CD4-positive, alpha-beta T cell treated with Interferon alpha-2 for 1 hour (primary cell): ENCODE results near the gene MCRIP1.
A peak's percentile ranks its signal among the peaks of the same experiment; 100 is the strongest.

ENCODE experiments used
- DNase-seq, 2 donors: peaks; one replicate each; pipeline ENCODE4 v3.0.0-alpha.2; 2020 to 2022

MCRIP1 gene

DNA sequence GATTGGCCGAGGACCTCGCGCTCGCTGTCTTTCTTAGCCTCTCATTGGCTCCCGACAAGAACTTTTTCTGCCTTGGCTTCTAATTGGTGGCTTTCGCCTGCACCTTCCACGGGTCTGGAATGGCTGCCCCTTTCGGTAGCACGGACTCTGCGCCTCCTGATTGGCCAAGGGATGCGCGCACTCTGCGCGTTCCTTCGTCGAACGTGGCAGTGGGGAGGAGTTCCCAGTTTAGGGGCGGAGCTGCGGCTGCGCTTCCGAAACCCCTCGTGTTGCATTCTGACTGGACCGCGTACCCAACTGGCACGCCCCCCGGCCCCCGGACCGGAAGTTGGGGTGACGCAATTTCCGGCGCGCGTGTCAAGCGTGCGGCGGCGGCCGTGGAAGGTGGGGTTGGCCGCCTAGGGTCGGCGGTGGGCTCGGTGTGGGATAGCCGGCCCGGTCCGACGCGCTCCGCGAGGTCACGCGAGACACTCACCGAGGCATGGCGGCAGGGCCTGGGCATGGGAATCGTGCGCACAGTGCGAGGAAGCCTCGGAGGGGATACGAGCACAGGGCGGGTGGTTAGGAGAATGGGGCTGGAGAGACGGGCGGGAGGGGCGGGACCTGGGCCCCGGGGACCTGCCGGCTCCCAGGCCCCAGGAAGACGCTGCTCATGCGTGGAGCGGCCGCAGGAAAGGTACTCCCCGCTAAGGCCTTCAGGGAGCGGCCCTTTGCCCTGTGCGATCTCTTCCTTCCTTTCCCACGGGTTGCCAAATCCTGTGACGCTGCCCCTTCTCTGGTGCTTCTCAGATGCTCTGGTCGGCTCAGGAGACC lies 27.9 kb upstream of the MCRIP1 start:
- peak; percentile 100 for DNase-seq

DNA sequence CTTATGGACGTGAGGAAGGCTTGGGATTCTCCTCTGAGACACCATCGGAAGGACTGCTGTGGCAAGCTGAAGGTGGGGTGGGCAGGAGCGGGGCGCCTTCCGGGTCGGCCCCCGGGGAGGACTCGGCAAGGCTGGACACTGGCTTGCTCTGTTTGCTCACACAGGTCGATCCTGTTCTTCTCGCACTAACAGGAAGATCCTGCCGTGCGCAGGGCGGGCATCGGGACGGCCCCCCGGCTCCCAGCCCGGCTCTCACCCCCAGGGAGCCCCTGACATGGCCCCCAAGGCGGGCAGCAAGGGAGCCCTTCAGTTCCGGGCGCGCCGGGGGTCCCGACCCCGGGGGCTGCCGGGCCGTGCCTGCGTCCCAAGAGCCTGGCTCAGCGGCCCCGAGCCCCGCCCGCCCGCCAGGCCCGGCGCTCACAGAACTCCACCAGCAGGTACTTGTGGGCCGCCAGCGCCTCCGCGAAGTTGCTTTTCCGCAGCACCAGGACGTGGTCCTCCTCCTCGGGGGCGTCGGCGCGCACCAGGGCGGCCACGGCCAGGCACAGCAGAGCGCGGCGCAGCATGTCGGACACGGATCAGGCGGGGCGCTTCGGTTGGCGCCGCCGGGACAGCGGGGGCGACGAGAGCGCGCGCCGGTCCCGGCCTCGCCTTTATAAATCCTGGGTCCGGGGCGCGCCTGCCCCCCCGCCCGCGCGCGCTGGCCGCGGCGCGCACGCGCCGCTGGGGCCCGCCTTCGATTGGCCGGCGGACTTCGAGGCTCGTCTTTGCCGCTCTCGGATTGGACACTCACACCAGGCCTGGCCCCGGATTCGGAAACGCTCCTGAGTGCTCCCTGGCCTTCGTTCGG lies 27.0 kb upstream of the MCRIP1 start, which contains the start of gene P4HB:
TSS of gene P4HB (minus strand) at position 630 of the 850 bp plus-strand sequence. CDS start at position 566, 64 bp downstream.
- no peak for DNase-seq

DNA sequence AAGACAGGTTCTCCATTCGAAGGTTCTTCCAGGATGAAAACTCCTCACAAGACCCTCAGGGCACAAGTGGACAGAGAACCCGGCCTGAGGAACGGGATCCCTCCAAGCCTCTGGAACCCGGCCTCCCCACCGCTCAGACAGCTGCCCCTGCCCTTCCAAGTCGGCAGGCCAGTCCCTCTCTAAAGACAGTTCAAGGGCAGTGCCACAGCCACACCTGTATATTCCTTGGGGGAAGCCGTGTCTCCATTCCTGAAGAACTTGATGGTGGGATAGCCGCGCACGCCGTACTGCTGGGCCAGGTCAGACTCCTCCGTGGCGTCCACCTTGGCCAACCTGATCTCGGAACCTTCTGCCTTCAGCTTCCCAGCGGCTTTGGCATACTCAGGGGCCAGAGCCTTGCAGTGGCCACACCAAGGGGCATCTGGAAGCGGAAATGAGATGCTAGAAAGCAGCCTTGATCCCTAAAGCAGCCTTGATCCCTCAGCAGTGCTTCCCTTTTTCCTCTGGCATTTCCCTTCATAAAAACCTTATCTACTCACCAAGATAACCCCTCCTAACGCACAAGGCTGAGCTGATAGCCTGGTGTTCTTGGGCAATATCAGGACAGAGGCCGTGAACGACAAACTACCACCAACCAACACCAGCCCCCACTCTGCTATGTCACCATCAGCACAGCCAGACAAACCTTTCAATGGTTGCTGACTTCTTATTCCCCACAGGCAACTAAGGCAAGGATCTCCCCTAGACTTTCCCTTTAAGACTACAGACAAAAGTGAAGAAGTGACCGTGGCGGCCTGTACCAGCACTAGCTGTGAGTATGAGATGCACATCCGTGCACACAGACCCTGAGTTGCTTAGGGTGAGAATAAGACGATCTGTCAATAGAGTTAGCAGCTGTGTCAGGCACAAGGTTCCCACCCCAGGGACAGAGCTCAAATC lies 26.1 kb upstream of the MCRIP1 start:
- no peak for DNase-seq

DNA sequence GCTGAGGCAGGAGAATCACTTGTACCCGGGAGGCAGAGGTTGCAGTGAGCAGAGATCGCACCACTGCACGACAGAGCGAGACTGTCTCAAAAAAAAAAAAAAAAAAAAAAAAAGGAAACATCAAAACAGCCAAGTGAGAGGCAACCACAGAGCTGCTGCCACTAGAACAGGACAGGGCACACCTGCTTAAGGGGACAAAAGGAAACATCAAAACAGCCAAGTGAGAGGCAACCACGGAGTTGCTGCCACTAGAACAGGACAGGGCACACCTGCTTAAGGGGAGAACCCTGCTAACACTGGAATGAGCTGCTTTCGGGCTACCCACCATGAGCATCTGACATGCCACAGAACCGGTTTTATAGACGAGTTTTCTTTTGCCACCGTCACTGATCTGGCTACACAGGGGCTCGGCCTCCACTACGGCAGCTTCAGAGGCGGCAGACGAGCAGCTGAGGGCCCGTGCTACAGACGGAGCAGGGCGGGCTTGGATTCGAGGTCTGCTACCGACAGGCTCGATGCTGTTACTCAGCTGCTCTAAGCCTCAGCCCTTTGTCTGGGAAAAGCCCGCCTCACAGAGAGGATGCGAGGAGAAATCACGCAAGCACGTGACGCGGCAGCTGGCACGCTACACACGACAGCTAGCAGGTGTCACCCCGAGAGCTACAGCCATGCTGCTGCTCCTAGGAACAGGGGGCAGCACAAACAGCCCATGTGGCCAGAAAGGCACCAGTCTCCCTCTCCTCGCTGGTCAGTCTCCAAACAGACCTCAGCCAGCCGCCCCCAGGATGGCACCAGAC lies 25.3 kb upstream of the MCRIP1 start:
- no peak for DNase-seq

DNA sequence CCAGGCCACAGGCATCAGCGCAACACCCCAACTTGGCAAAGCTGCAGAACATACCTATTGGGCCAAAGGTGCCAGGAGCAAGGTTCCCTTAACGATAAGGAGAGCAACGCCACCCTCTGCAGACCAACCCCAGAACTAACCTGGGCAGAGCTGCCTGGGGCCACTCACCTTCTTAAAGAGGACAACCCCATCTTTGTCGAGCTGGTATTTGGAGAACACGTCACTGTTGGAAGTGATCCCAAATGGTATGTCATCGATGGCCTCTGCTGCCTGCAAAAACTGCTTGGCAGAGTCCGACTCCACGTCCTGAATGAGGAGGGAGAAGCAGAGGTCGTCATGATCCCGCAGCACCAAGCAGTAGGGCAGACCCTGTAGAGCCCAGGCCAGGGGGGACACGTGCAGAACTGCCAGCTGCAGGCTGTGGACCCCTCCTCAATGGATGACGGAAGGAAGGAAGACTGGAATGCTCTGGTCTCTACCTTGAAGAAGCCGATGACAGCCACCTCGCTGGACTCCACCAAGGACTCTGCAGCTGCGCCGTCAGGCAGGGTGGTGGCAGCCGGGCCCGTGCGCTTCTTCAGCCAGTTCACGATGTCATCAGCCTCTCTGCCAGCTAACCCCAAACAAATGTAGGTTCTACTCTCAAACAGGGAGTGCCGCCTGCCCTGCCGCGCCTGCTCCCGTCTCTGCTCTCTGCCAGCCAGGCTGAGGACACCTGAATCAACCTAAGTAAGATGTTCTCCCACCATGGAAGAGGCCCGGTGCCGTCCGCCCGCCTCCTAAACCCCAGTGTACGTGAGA lies 22.1 kb upstream of the MCRIP1 start:
- DNase-seq = peak in 1 of 2 donors; percentile 16

DNA sequence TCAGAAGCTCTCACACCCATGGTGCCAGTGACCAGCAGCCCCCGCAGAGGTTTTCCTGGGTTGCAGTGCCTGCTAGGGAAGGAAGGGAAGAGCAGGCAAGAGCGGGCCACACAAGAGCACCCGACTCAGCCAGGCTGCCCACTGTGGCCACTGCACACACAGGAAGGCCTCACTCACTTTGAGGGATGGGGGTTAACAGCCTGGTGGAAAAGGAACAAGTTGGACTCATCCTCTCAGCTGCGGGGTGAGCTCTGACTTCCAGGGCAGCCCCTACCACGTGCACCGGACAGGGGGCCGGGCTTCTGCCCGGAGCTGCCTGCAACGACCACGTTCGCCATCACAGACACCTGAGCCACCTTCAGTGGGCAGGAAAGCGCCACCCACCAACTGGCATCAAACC lies 19.1 kb upstream of the MCRIP1 start:
- DNase-seq = no peak

DNA sequence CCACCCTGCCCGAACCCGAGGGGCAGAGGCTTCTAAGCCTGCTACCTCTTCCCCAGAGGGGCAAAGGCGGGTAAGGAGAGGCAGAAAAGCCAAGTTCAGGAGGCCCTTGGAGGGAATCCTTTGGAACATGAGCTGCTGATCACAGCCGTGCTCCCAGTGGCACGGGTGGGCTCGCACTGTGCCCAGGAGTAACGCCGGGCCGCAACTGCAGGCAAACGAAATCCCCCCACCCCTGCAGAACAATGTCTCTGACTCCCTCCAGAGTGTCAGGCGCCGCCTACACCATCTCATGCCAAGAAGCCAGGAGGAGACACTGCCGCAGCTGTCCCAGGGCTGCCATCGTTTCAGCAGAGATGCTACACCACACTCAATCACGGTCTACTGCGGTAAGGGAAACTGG lies 18.3 kb upstream of the MCRIP1 start:
- DNase-seq = no peak

DNA sequence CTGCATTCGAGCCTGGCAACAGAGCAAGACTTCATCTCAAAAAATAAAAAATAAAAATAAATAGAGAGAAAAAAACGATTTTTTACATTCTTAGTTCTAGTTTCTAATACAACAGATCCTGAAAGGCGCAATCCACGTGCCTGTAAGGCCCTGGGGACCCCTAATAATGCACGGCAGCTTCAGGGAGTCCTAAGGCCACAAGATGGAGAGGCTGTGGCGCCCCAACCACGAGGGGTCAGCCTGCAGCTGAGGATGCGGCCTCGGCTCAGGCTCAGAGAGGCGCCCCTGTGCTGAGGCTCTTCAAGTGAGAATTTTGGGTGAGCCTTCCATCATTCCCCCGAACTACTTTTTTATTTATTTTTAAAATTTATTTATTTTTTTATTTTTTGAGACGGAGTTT lies 16.4 kb upstream of the MCRIP1 start:
- DNase-seq = no peak

DNA sequence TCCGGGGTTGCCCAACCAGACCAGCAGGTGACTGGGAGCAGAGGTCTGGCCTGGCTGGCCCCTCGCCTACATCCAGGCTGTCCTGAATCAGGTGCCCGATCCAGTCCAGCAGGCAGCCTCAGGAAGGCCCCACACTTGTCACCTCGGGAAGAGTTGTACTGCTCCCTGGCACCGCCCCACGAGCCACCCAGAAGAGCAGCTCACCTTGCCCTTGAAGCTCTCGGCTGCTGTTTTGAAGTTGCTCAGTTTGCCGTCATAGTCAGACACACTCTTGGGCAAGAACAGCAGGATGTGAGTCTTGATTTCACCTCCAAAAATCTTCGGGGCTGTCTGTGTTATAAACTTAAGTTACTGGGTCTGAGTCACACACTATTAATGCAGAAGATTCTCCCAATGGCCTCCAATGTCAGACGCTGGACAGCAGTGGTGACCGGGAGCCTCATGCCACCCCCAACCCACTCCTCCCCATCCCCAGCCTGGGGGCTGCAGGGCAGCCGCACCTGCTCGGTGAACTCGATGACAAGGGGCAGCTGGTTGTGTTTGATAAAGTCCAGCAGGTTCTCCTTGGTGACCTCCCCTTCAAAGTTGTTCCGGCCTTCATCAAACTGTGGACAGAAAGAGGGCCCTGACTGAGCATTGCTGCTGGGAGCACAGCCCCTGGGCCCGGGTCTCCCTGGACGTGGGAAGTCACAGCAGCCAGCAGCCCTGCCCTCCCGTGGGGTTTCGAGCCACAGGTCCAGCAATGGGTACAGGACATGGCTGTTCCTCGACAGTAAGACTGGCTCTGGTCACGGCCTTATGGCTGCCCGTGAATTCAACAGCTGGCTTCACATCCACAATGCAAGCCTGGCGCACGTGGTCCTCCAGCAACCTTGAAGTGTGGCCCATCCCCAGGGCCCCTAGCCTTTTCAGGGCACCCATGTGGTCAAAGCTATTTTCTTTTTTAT lies 13.9 kb upstream of the MCRIP1 start:
- no peak for DNase-seq

DNA sequence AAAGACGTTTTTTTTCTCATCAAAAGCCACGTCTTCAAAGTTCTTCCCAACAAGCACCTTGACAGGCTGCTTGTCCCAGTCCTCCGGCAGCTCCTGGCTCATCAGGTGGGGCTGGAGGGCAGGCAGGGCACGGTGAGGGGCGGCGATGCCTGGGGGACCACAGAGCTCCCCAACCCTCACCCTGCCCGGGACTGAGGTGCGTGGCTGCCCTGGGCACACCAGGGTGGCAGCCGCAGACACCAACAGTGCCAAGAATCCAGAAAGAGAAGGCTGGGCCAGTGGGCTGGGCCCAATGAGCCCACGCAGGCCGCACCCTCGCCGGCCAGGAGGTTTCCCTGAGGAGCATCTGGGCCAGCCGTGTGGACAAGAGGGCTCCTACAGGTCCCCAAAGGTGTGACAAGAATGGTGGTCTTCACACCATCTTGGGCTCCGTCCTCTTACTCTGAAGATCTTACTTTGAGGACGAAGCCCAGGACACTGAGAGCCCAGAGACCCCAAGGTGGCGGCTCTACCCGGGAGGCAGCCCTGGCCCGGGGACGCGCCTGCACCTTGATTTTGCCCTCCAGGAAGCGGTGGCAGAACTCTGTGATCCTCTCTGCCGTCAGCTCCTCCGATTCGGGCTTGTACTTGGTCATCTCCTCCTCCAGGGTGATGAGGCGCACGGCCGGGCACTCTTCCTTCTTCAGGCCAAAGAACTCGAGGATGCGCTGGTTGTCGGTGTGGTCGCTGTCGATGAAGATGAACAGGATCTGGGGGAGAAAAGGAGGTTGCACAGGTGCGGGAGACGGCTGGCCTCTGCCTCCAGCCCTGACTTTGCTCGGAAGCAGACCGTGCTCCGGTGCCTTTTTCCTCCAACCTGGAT lies 13.0 kb upstream of the MCRIP1 start:
- no peak for DNase-seq

DNA sequence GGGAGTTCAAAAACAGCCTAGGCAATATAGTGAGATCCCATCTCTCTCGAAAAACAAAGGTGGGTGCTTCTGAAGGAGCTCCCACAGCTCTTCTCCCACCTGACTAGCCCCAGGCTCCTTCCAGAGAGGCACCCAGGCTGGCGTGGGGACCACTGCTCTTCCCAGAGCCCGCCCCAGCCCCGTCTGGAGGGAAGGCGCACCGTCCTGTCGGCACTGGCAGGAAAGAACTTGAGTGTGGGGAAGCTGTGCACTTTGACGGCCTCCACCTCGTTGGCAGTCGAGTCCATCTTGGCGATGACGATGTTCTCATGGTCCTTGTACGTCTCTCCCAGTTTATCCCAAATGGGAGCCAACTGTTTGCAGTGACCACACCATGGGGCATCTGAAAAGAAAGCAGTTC lies 12.3 kb upstream of the MCRIP1 start:
- no peak for DNase-seq

DNA sequence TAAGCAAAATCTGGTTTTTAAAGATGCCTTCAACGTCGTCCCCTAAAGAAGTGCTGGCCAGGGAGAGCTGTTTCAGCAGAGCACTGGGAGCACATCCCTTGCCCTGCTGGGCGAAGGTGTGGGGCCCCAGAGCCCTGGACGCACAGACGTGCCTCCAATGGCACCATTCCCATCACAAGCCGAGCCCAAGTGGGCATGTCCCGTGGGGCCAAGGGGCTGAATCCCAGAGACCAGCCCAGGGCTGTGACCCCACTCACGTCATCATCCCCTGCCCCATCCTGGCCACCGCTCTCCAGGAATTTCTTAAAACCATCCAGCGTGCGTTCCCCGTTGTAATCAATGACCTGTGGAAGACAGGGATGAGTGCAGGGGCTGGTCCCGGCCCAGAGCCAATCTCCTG lies 11.8 kb upstream of the MCRIP1 start:
- DNase-seq = no peak

DNA sequence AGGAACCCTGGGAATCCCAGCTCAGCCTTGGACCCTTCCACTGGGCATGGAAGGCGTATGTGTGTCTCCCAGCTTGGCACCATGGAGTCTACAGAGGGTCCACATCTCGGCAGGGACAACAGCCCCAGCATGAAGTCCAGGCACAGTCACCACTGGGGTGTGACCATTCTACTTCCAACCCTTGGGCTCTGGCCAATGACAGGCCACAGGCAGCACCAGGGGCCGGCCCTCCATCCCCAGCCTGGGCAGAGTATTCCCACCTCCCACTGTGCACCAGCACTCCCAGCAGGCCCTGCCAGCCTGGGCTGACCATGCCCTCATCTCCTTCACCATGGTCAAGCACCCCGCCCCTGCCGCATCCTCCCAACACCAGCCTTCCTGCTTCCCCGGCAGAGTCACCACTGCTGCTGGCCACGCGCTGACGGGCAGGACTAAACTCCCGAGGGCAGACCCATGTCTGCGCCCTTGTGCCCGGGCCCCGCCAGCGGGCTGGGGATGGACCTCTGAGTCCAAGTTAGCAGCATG lies 11.3 kb upstream of the MCRIP1 start:
- no peak for DNase-seq

DNA sequence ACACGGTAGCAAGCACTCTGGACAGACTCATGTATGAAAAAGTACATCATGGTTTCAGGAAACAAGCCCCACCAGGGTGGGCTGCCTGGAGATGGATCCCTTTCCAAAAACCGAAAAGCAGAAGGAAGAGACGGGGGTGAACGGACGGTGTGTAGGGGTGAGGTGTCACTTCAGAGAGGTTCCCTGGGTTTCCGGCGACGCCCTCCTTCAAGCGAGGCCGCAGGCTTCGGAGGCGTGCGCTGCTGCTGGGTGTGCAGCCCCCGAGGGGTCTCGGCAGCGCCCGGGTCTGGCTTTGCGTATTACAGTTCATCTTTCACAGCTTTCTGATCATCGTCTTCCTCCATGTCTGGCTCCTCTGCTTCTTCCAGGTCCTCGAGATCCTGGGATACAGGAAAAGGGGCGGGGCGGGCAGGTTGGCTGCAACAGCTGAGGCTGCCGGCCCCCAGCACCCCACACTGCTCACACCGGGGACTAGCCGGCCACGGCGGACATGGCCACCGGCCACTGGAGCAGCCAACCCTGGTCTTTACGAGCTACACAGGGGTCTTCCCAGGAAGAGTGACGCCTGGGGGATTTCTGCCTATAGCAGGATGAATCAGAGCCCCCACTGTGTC lies 10.7 kb upstream of the MCRIP1 start:
- no peak for DNase-seq

DNA sequence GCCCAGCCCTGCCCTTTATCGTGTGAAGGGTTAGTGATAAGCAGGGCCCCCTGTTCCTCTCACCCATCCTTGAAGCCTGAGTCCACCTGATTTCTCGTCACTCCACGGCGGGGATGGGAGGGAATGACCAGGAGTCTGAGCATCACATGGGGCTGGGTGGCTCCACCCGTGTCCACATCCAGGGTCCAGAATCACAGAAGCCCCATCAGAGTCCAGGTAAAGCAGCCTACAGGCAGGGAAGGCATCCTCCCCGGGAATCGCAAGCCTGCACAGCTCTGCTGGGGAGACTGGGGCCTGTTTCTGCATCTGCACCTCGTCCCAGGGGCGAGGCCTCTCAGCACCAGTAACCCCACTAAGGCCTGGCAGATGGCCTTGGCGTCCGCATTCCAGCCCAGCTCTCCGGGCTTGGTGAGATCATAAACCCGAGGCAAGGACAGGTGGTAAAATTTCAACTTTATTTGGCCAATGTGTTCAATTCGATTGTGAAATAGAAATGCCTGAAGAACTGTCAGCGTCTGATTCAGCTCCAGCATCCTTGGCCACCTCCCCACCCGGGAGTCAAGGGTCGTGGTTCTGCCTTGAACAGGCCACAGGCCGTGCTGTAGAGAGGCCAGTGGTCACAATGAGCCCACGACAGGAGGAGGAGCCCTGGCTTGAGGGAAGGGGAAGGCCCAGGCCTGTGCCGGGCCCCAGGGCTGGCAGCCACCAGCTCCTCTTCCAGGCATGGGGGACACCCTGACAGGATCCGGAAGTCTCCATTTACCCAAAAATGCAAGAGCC lies 9.8 kb upstream of the MCRIP1 start:
- DNase-seq = no peak

DNA sequence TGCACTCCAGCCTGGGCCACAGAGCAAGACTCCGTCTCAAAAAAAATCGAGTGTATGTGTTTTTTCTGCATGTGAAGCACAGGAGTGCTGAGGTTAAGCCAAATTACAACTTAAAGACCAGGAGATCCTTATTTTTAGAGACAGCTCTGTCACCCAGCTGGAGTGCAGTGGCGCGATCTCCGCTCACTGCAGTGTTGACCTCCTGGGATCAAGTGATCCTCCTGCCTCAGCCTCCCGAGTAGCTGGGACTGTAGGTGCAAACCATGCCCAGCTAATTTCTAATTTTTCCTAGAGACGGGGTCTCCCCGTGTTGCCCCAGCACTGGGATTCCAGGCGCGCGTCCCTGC lies 9.3 kb upstream of the MCRIP1 start:
- no peak for DNase-seq

DNA sequence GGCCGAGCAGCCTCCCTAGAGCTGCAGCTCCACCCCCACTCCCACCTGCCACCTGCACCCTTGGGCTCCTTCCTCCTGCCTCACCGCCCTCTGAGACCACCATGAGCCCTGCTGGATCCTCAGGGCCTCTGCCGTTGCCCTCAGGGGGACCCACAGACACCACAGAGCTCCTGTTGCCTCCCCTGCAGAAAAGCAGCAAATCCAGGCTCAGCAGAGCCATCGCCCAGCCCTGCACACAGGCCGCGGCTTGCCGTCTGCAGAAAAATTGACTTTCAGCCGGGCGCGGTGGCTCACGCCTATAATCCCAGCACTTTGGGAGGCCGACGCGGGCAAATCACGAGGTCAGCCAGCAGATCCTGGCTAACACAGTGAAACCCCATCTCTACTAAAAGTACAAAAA lies 8.8 kb upstream of the MCRIP1 start:
- no peak for DNase-seq
